Testis (tissue), 2 donors: ENCODE measurements around the gene CCL13.

ENCODE experiments used
- POLR2A ChIP-seq: fragments of 450-650 bp; IDR thresholded peaks from one replicate; pipeline ENCODE4 v1.6.1; 2017; ENCODE audit warnings: antibody characterized with exemption, mild to moderate bottlenecking, moderate library complexity
- TF ChIP-seq, protein P1 (sequence below), 3 experiments: fragments of 450-650 bp in 2 of 3; fragments of 200-600 bp in 1 of 3; sonication (generic) in 1 of 3; IDR thresholded peaks; one replicate each; pipeline ENCODE4 v1.5.1; 2016 to 2019; ENCODE audit warnings: antibody characterized with exemption in 3 of 3, mild to moderate bottlenecking in 2 of 3, moderate library complexity in 1 of 3

GRCh38 chr17:34371405-34372100 is 15.3 kb downstream of the CCL13 start:
- TF ChIP-seq, protein P1, sequence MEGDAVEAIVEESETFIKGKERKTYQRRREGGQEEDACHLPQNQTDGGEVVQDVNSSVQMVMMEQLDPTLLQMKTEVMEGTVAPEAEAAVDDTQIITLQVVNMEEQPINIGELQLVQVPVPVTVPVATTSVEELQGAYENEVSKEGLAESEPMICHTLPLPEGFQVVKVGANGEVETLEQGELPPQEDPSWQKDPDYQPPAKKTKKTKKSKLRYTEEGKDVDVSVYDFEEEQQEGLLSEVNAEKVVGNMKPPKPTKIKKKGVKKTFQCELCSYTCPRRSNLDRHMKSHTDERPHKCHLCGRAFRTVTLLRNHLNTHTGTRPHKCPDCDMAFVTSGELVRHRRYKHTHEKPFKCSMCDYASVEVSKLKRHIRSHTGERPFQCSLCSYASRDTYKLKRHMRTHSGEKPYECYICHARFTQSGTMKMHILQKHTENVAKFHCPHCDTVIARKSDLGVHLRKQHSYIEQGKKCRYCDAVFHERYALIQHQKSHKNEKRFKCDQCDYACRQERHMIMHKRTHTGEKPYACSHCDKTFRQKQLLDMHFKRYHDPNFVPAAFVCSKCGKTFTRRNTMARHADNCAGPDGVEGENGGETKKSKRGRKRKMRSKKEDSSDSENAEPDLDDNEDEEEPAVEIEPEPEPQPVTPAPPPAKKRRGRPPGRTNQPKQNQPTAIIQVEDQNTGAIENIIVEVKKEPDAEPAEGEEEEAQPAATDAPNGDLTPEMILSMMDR (IDR thresholded peaks at IDR 0.05) = no peak
- TF ChIP-seq POLR2A = no peak
